HepG2 (cell line): ENCODE measurements around the gene CNIH3. TPM values are rescaled to one million over a fixed set of nuclear protein-coding genes. Genes with fewer than 3 reads are reported as not detected.

Experiments
- ATAC-seq: fragments of 200-7000 bp; cut with Tn5 transposase; 3 replicates; pipeline ENCODE4 v1.9.1; 2020; ENCODE audit warnings: mild to moderate bottlenecking, moderate library complexity
- BruUV-seq: library from RNA; stranded (reverse); fragments of 400-500 nt; replicated peaks from 2 replicates; lab custom pipeline; 2021; lab: Mats Ljungman, UMichigan
- CTCF ChIA-PET: fragments of 300-600 bp; formaldehyde crosslinking; extraction: SDS; loops from one replicate; lab custom pipeline; 2021; ENCODE audit warnings: low total read pairs, inconsistent platforms, low intra/inter-chr PET ratio; lab: Yijun Ruan, JAX
- POLR2A ChIA-PET: fragments of 350-600 bp; sonication (Branson Sonifier 250); formaldehyde crosslinking; loops from one replicate; lab custom pipeline; 2020; ENCODE audit warnings: antibody characterized with exemption, inconsistent platforms; lab: Yijun Ruan, JAX
- DNase-seq: peaks from one replicate; pipeline ENCODE4 v3.0.0-alpha.2; 2015; ENCODE audit warnings: low spot score
- FAIRE-seq: peaks from 3 replicates; lab custom pipeline; 2011; peaks lifted over from hg19 to GRCh38; lab: Jason Lieb, UNC
- H2AFZ ChIP-seq: one replicate; pipeline ENCODE4 v1.6.1; 2011; ENCODE audit warnings: low read length, inconsistent platforms
- H3K27ac ChIP-seq: fragments of 300-600 bp; 3 replicates; pipeline ENCODE4 v1.8.0; 2011; ENCODE audit warnings: mixed run types, mild to moderate bottlenecking, mixed read lengths, low read length, inconsistent platforms; ENCODE audit not compliant: insufficient read depth; ENCODE audit errors: extremely low read length
- H3K27me3 ChIP-seq, 2 experiments: fragments of 200-600 bp in 1 of 2; 2 replicates in 1 of 2; 3 replicates in 1 of 2; pipeline versions ENCODE4 v1.6.0 to v1.8.0; 2011; ENCODE audit warnings: low read length in 2 of 2, mild to moderate bottlenecking in 2 of 2, moderate library complexity in 2 of 2, inconsistent platforms in 1 of 2; ENCODE audit not compliant: insufficient read depth in 2 of 2, control insufficient read depth in 1 of 2
- H3K36me3 ChIP-seq, 2 experiments: fragments of 200-600 bp in 1 of 2; replicated peaks in 1 of 2; 2 replicates in 1 of 2; 3 replicates in 1 of 2; pipeline versions ENCODE4 v1.5.1 to v1.8.0; 2011; ENCODE audit warnings: low read length in 2 of 2, inconsistent platforms in 1 of 2; ENCODE audit not compliant: insufficient read depth in 2 of 2, control insufficient read depth in 1 of 2
- H3K4me1 ChIP-seq: 2 replicates; pipeline ENCODE4 v1.5.1; 2012; ENCODE audit warnings: low read length, inconsistent platforms; ENCODE audit not compliant: insufficient read depth
- H3K4me2 ChIP-seq: 2 replicates; pipeline ENCODE4 v1.6.0; 2011; ENCODE audit warnings: low read depth, low read length, inconsistent platforms
- H3K4me3 ChIP-seq, 3 experiments: fragments of 200-600 bp in 1 of 3; sonication (generic), shearing (Covaris generic) in 1 of 3; replicated peaks in 1 of 3; 2 replicates each; pipeline ENCODE4 v1.5.1; 2011 to 2016; ENCODE audit warnings: low read length in 3 of 3, inconsistent platforms in 2 of 3, low read depth in 2 of 3, mild to moderate bottlenecking in 2 of 3, control low read depth in 1 of 3, mixed read lengths in 1 of 3; ENCODE audit not compliant: insufficient read depth in 1 of 3
- H3K79me2 ChIP-seq: one replicate; pipeline ENCODE4 v1.6.1; 2011; ENCODE audit warnings: low read length, inconsistent platforms; ENCODE audit not compliant: insufficient read depth
- H3K9ac ChIP-seq: 2 replicates; pipeline ENCODE4 v1.6.0; 2011; ENCODE audit warnings: mild to moderate bottlenecking, low read depth, low read length, inconsistent platforms; ENCODE audit not compliant: insufficient read depth
- H3K9me3 ChIP-seq: 2 replicates; pipeline ENCODE4 v1.5.1; 2012; ENCODE audit warnings: mild to moderate bottlenecking, low read length
- H4K20me1 ChIP-seq: 2 replicates; pipeline ENCODE4 v1.6.0; 2011; ENCODE audit warnings: inconsistent platforms, mild to moderate bottlenecking, low read length, moderate library complexity; ENCODE audit not compliant: insufficient read depth
- BORCS8-MEF2B ChIP-seq: sonication (generic); formaldehyde crosslinking; IDR thresholded peaks from 2 replicates; pipeline ENCODE4 v1.8.0; 2022; ENCODE audit warnings: mild to moderate bottlenecking, missing genetic modification reagents
- EHMT2 ChIP-seq: fragments of 200-600 bp; sonication (generic); IDR thresholded peaks from 2 replicates; pipeline ENCODE4 v1.7.0; 2017; ENCODE audit warnings: antibody characterized with exemption, low read depth, low read length, borderline replicate concordance
- HNRNPUL1 ChIP-seq: fragments of 200-400 bp; formaldehyde crosslinking; IDR thresholded peaks from 2 replicates; pipeline ENCODE4 v1.6.1; 2017; ENCODE audit warnings: low read depth, mild to moderate bottlenecking, low read length, moderate library complexity
- IKZF1 ChIP-seq: fragments of 450-650 bp; IDR thresholded peaks from 2 replicates; pipeline ENCODE4 v1.7.1; 2016
- MAFF ChIP-seq: IDR thresholded peaks from 2 replicates; pipeline ENCODE4 v1.6.1; 2011; ENCODE audit warnings: low read depth, low read length, improper control_type of control experiment
- MAFK ChIP-seq, 2 experiments: IDR thresholded peaks in 1 of 2; conservative IDR thresholded peaks in 1 of 2; 2 replicates each; pipeline ENCODE4 v1.6.1; 2011; ENCODE audit warnings: improper control_type of control experiment in 2 of 2, low read length in 2 of 2
- RARA ChIP-seq: IDR thresholded peaks from 2 replicates; pipeline ENCODE4 v1.6.1; 2016; ENCODE audit warnings: missing genetic modification reagents, missing compliant biosample characterization
- SOX13 ChIP-seq, 3 experiments: fragments of 450-650 bp in 1 of 3; sonication (generic) in 1 of 3; formaldehyde crosslinking in 1 of 3; IDR thresholded peaks in 2 of 3; conservative IDR thresholded peaks in 1 of 3; 2 replicates each; pipeline versions ENCODE4 v1.5.0 to v1.6.1; 2016 to 2020; ENCODE audit warnings: antibody characterized with exemption in 1 of 3, mild to moderate bottlenecking in 1 of 3, missing compliant biosample characterization in 1 of 3, missing genetic modification reagents in 1 of 3, moderate library complexity in 1 of 3
- STAG1 ChIP-seq: sonication (generic); formaldehyde crosslinking; IDR thresholded peaks from 2 replicates; pipeline ENCODE4 v1.4.0; 2020; ENCODE audit warnings: missing genetic modification reagents
- TEAD3 ChIP-seq: optimal IDR thresholded peaks from 2 replicates; pipeline ENCODE3; 2016; ENCODE audit warnings: borderline replicate concordance
- ZNF138 ChIP-seq: sonication (generic); formaldehyde crosslinking; IDR thresholded peaks from 2 replicates; pipeline ENCODE4 v1.5.0; 2020; ENCODE audit warnings: mild to moderate bottlenecking, low read depth, missing genetic modification reagents
- ZNF44 ChIP-seq: sonication (generic); formaldehyde crosslinking; IDR thresholded peaks from 2 replicates; pipeline ENCODE4 v1.5.1; 2020; ENCODE audit warnings: mild to moderate bottlenecking, missing genetic modification reagents
- ZSCAN21 ChIP-seq: sonication (generic); formaldehyde crosslinking; IDR thresholded peaks from 2 replicates; pipeline ENCODE4 v1.8.0; 2022; ENCODE audit warnings: mild to moderate bottlenecking, missing genetic modification reagents, moderate library complexity, borderline replicate concordance
- WGBS: methylation state at CpG from one replicate; pipeline ENCODE4 v1.1.6; 2017; ENCODE audit warnings: low lambda C conversion rate; 5-methylcytosine and 5-hydroxymethylcytosine counted together
- in situ Hi-C: cut with HindIII; loops from 2 replicates; pipeline ENCODE4 v1.10.0; 2017; ENCODE audit warnings: low pct_unique_long_range_greater_than_20kb; ENCODE audit not compliant: extremely low pct_ligation_motif_present
- intact Hi-C: fragments of 100-400 bp; cut with micrococcal nuclease; formaldehyde crosslinking; loops from one replicate; pipeline ENCODE4 v1.10.0; 2022; ENCODE audit not compliant: unreplicated experiment
- polyA plus RNA-seq, 8 experiments: library from polyadenylated mRNA; depleted of rRNA in 3 of 8; stranded (reverse) in 7 of 8; unstranded in 1 of 8; fragments of >200 nt; fragmentation: Illumina TruSeq in 4 of 8; extraction: Trizol in 4 of 8; gene quantifications; 2 replicates each; pipeline versions ENCODE4 v1.2.1 to v1.2.3, GENCODE V29; 2011 to 2016; ENCODE audit warnings: low read depth in 4 of 8, missing spikeins in 1 of 8, mixed read lengths in 1 of 8; ENCODE audit not compliant: insufficient read depth in 1 of 8
- total RNA-seq, 5 experiments: library from RNA; depleted of rRNA; stranded (reverse); fragments of >200 nt; fragmentation: Illumina TruSeq; extraction: Trizol; gene quantifications; 2 replicates each; pipeline ENCODE4 v1.2.3, GENCODE V29; 2016; ENCODE audit warnings: low read depth in 1 of 5
- TF ChIP-seq, protein P1 (sequence below): sonication (generic); formaldehyde crosslinking; IDR thresholded peaks from 2 replicates; pipeline ENCODE4 v1.9.0; 2021; ENCODE audit warnings: missing genetic modification reagents, borderline replicate concordance
- TF ChIP-seq, protein P2 (sequence below): sonication (generic); formaldehyde crosslinking; IDR thresholded peaks from 2 replicates; pipeline ENCODE4 v1.9.0; 2022; ENCODE audit warnings: low read depth, missing genetic modification reagents
- TF ChIP-seq, protein P3 (sequence below): sonication (generic); formaldehyde crosslinking; IDR thresholded peaks from 2 replicates; pipeline ENCODE4 v1.8.0; 2023; ENCODE audit warnings: mild to moderate bottlenecking, missing genetic modification reagents
- TF ChIP-seq, protein P4 (sequence below): sonication (generic); formaldehyde crosslinking; conservative IDR thresholded peaks from 2 replicates; pipeline ENCODE4 v1.4.0; 2020; ENCODE audit warnings: missing genetic modification reagents

The CNIH3 gene
- total and polyA plus RNA-seq, 2 of the 13 experiments (the other 11 are each of a cell fraction or from before 2014, with no cell fraction given) = 0.36 to 1.1 TPM

DNA sequence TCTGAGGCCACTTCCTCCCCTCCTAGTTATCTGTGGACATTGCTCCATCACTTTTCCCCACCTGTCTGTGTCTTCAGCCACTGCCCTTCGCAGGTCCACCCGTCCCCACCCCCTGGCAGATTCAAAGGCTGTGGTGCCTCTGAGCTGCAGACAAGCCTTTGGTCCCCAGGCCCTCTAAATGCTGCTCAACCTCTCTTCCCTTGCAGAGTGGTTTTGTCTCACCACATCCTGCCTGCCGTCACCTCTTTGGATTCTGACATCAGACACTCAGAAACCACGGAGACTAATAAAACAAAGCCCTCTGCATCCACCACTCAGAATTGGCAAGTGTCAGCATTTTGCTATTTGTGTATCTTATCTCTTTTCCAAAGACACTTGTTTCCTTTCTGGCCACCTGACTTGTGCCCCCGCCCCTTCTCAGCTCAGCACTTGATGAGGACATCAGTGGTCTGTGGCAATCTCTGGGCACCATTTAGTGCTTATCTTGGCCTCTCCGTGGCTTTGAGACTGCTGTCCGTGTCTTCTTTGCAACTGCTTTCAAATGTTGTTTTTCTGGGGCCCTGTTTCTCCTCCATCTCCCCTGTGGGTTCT, 7.7 kb downstream of the CNIH3 start:
- Histone ChIP-seq H3K9ac (no peak overlapping the region), H3K27ac (no peak overlapping the region), H2AFZ (no peak overlapping the region), H4K20me1 (no peaks in the 10 kb centered on the region), H3K4me1 (peaks cover 5% of the 10 kb centered on the region; the same call in 1 of the 2 replicates), H3K9me3 (no peaks in the 10 kb centered on the region), H3K36me3 (no peaks in the 10 kb centered on the region), H3K27me3 (peaks cover 2 to 3% of the 10 kb centered on the region in 2 experiments; a peak in 2 of 5 replicates), H3K4me2 (no peak overlapping the region), H3K4me3 (no peak overlapping the region), H3K79me2 (no peaks in the 10 kb centered on the region)
- TF ChIP-seq ZNF44 (CRISPR knock-in tag) (no peak), RARA (CRISPR knock-in tag) (no peak), SOX13 (IDR thresholded peaks at IDR 0.05) (no peak), SOX13 (CRISPR knock-in tag; conservative IDR thresholded peaks at IDR 0.05 in 1 of 2, IDR thresholded peaks at IDR 0.05 in 1 of 2) (no peak), HNRNPUL1 (no peak), MAFK (conservative IDR thresholded peaks at IDR 0.05 in 1 of 2, IDR thresholded peaks at IDR 0.05 in 1 of 2; ENCODE audit: low read length in 2 of 2) (peak; percentile 6 to 55; a peak in 2 of 4 replicates), BORCS8-MEF2B (CRISPR knock-in tag) (no peak), ZSCAN21 (CRISPR knock-in tag) (no peak), TEAD3 (CRISPR knock-in tag) (no peak), MAFF (peak; percentile 46), IKZF1 (no peak), ZNF138 (CRISPR knock-in tag) (no peak), EHMT2 (no peak), STAG1 (CRISPR knock-in tag) (no peak)
- TF ChIP-seq, protein P1, sequence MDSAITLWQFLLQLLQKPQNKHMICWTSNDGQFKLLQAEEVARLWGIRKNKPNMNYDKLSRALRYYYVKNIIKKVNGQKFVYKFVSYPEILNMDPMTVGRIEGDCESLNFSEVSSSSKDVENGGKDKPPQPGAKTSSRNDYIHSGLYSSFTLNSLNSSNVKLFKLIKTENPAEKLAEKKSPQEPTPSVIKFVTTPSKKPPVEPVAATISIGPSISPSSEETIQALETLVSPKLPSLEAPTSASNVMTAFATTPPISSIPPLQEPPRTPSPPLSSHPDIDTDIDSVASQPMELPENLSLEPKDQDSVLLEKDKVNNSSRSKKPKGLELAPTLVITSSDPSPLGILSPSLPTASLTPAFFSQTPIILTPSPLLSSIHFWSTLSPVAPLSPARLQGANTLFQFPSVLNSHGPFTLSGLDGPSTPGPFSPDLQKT (CRISPR knock-in tag) = no peak
- TF ChIP-seq, protein P2, sequence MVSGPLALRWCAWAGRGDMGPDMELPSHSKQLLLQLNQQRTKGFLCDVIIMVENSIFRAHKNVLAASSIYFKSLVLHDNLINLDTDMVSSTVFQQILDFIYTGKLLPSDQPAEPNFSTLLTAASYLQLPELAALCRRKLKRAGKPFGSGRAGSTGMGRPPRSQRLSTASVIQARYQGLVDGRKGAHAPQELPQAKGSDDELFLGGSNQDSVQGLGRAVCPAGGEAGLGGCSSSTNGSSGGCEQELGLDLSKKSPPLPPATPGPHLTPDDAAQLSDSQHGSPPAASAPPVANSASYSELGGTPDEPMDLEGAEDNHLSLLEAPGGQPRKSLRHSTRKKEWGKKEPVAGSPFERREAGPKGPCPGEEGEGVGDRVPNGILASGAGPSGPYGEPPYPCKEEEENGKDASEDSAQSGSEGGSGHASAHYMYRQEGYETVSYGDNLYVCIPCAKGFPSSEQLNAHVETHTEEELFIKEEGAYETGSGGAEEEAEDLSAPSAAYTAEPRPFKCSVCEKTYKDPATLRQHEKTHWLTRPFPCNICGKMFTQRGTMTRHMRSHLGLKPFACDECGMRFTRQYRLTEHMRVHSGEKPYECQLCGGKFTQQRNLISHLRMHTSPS (CRISPR knock-in tag) = no peak
- TF ChIP-seq, protein P3, sequence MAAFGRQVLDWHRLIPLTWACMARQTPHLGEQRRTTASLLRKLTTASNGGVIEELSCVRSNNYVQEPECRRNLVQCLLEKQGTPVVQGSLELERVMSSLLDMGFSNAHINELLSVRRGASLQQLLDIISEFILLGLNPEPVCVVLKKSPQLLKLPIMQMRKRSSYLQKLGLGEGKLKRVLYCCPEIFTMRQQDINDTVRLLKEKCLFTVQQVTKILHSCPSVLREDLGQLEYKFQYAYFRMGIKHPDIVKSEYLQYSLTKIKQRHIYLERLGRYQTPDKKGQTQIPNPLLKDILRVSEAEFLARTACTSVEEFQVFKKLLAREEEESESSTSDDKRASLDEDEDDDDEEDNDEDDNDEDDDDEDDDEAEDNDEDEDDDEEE (CRISPR knock-in tag) = no peak
- TF ChIP-seq, protein P4, sequence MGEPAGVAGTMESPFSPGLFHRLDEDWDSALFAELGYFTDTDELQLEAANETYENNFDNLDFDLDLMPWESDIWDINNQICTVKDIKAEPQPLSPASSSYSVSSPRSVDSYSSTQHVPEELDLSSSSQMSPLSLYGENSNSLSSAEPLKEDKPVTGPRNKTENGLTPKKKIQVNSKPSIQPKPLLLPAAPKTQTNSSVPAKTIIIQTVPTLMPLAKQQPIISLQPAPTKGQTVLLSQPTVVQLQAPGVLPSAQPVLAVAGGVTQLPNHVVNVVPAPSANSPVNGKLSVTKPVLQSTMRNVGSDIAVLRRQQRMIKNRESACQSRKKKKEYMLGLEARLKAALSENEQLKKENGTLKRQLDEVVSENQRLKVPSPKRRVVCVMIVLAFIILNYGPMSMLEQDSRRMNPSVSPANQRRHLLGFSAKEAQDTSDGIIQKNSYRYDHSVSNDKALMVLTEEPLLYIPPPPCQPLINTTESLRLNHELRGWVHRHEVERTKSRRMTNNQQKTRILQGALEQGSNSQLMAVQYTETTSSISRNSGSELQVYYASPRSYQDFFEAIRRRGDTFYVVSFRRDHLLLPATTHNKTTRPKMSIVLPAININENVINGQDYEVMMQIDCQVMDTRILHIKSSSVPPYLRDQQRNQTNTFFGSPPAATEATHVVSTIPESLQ (CRISPR knock-in tag) = no peak
- 6% methylated on average over 7 of the region's 7 CpGs for WGBS
- POLR2A ChIA-PET = no interaction called here
- no peak for DNase-seq
- no TSS peak for BruUV-seq
- in situ Hi-C loops (no loop called here), intact Hi-C loops (no loop called here)
- no peak for FAIRE-seq
- CTCF ChIA-PET = no interaction called here
- ATAC-seq = no peak
